Measurements from ENCODE around the gene SIPA1L3.

- TF ChIP-seq EZH2 (IDR thresholded peaks at IDR 0.05; ENCODE audit: borderline replicate concordance, low read length), result no peak
- no peak for TF ChIP-seq CTCF (conservative IDR thresholded peaks at IDR 0.05 in 1 of 2, IDR thresholded peaks at IDR 0.05 in 1 of 2; ENCODE audit: extremely low read depth in 1 of 2, insufficient read depth in 1 of 2, low read depth in 1 of 2, low read length in 2 of 2)
Measured at GRCh38 chr19:38208571-38208970, 301.6 kb downstream of the SIPA1L3 start.

All from mammary epithelial cell (primary cell).